ENCODE data around the gene RALGPS1.

The RALGPS1 gene

GRCh38 chr9:127032256-127032655 is 117.7 kb downstream of the RALGPS1 start:
- TF ChIP-seq CTCF (IDR thresholded peaks at IDR 0.05) = no peak
- Histone ChIP-seq H3K9me3 (no peaks in the 10 kb centered on the region), H3K27me3 (no peaks in the 10 kb centered on the region), H3K4me3 (ENCODE audit: low read depth in 1 of 2, low read length in 1 of 2) (no peak overlapping the region), H3K27ac (no peak overlapping the region), H3K4me1 (ENCODE audit: control insufficient read depth in 1 of 2, insufficient read depth in 1 of 2, low read depth in 1 of 2, low read length in 1 of 2) (no peaks in the 10 kb centered on the region), H3K36me3 (no peaks in the 10 kb centered on the region)

GRCh38 chr9:127033061-127033460 is 118.5 kb downstream of the RALGPS1 start:
- no peaks in the 10 kb centered on the region for H3K9me3 ChIP-seq
- no peaks in the 10 kb centered on the region for H3K27me3 ChIP-seq
- no peak overlapping the region for H3K27ac ChIP-seq
- no peaks in the 10 kb centered on the region for H3K4me1 ChIP-seq (ENCODE audit: control insufficient read depth in 1 of 2, insufficient read depth in 1 of 2, low read depth in 1 of 2, low read length in 1 of 2)
- no peak for TF ChIP-seq CTCF (IDR thresholded peaks at IDR 0.05)
- H3K36me3 ChIP-seq = no peaks in the 10 kb centered on the region
- H3K4me3 ChIP-seq (ENCODE audit: low read depth in 1 of 2, low read length in 1 of 2) = no peak overlapping the region

- H3K4me1 ChIP-seq (ENCODE audit: control insufficient read depth in 1 of 2, insufficient read depth in 1 of 2, low read depth in 1 of 2, low read length in 1 of 2) = no peaks in the 10 kb centered on the region
- no peaks in the 10 kb centered on the region for H3K27me3 ChIP-seq
- H3K27ac ChIP-seq = no peak overlapping the region
- H3K36me3 ChIP-seq = no peaks in the 10 kb centered on the region
- H3K9me3 ChIP-seq = no peaks in the 10 kb centered on the region
- no peak overlapping the region for H3K4me3 ChIP-seq (ENCODE audit: low read depth in 1 of 2, low read length in 1 of 2)
- TF ChIP-seq CTCF (IDR thresholded peaks at IDR 0.05) = no peak
These were observed 119.2 kb downstream of the RALGPS1 start for GRCh38 chr9:127033789-127034188.

GRCh38 chr9:127034691-127035090 is 120.1 kb downstream of the RALGPS1 start:
- Histone ChIP-seq H3K4me3 (ENCODE audit: low read depth in 1 of 2, low read length in 1 of 2) (no peak overlapping the region), H3K36me3 (no peaks in the 10 kb centered on the region), H3K9me3 (no peaks in the 10 kb centered on the region), H3K27ac (no peak overlapping the region), H3K4me1 (ENCODE audit: control insufficient read depth in 1 of 2, insufficient read depth in 1 of 2, low read depth in 1 of 2, low read length in 1 of 2) (no peaks in the 10 kb centered on the region), H3K27me3 (no peaks in the 10 kb centered on the region)
- TF ChIP-seq CTCF (IDR thresholded peaks at IDR 0.05) = no peak

GRCh38 chr9:127035423-127035822 is 120.8 kb downstream of the RALGPS1 start:
- H3K27ac ChIP-seq = no peak overlapping the region
- no peaks in the 10 kb centered on the region for H3K36me3 ChIP-seq
- H3K9me3 ChIP-seq = no peaks in the 10 kb centered on the region
- no peaks in the 10 kb centered on the region for H3K4me1 ChIP-seq (ENCODE audit: control insufficient read depth in 1 of 2, insufficient read depth in 1 of 2, low read depth in 1 of 2, low read length in 1 of 2)
- TF ChIP-seq CTCF (IDR thresholded peaks at IDR 0.05) = no peak
- H3K27me3 ChIP-seq = no peaks in the 10 kb centered on the region
- no peak overlapping the region for H3K4me3 ChIP-seq (ENCODE audit: low read depth in 1 of 2, low read length in 1 of 2)

- no peaks in the 10 kb centered on the region for H3K27me3 ChIP-seq
- H3K27ac ChIP-seq = no peak overlapping the region
- no peaks in the 10 kb centered on the region for H3K9me3 ChIP-seq
- no peaks in the 10 kb centered on the region for H3K4me1 ChIP-seq (ENCODE audit: control insufficient read depth in 1 of 2, insufficient read depth in 1 of 2, low read depth in 1 of 2, low read length in 1 of 2)
- no peak for TF ChIP-seq CTCF (IDR thresholded peaks at IDR 0.05)
- H3K4me3 ChIP-seq (ENCODE audit: low read depth in 1 of 2, low read length in 1 of 2) = no peak overlapping the region
- H3K36me3 ChIP-seq = no peaks in the 10 kb centered on the region
These were observed 121.4 kb downstream of the RALGPS1 start for GRCh38 chr9:127035948-127036347.
